ENCODE measurements around the gene IZUMO1R. TPM values are rescaled to one million over a fixed set of nuclear protein-coding genes. Genes with fewer than 3 reads are reported as not detected.

IZUMO1R gene
- not detected in 2 replicates for total RNA-seq

DNA sequence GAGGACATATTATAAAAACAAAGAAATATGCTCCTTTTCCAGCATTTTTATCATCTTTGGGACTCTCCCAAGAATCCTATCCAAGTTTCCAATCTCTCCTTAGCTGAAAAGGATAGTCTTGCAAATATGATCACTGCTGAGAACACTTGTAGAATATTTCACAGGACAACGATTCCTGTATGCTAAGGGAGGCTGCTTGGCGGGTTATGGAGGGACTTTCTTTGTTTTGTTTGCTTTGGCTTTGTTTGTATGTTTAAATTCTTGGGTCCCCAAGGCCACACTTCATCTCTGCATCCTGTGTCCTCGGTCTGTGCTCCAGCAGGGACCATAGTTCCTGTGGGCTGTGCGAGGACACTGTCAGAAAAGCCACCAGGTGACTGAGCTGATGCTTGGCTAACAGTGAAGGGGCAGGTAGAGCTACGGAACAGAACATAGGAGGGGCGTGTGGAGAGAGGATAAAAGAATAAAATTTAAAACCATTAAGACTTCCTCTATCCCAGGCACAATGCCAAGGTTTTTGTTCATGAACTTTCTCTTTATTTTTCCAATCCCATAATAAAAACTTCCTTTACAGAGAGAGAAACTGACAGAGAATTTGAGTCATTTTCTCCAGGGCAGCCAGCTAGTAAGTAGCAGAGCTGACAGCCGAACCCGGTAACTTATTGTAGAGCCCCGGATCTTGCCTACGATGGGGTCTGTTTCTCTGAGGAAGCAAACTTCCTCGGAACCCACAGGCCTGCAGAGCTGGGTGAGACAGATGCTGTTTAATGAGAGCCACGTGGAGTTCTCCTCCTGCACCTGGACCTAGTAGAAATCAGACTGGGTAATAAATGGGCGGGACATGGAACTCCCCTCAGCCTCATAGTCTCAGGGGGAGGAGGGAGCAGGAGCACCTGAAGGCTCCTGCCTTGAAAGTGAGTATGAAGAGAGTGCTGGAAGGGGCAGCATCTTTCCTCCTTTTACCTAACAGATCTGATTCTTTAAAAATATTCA lies at the start of gene IZUMO1R:
Gene IZUMO1R (plus strand): TSS at position 615 of the 993 bp plus-strand sequence. CDS start 1,057 bp downstream, outside the sequence.

Other genes with a start within 250 kb of the IZUMO1R start
- gene PANX1, start 175.7 kb upstream of the IZUMO1R start, total RNA-seq = 22.0 and 28.0 TPM in 2 replicates
- gene GPR83, start 96.8 kb downstream of the IZUMO1R start, total RNA-seq = not detected in 2 replicates
- 5.6 and 6.6 TPM in 2 replicates for gene MRE11, start 189.3 kb downstream of the IZUMO1R start, total RNA-seq
- 9.0 and 11.3 TPM in 2 replicates for gene ANKRD49, start 189.4 kb downstream of the IZUMO1R start, total RNA-seq
- not detected in 2 replicates for gene C11orf97, start 207.9 kb downstream of the IZUMO1R start, total RNA-seq
- 4.0 and 5.1 TPM in 2 replicates for gene FUT4, start 239.3 kb downstream of the IZUMO1R start, total RNA-seq